Thoracic aorta (tissue), 2 donors: ENCODE results near the gene NEK9. TPM values are rescaled to one million over a fixed set of nuclear protein-coding genes. Genes with fewer than 3 reads are reported as not detected.
"Not testable (repeated sequence)": the region's sequence is repeated elsewhere in the genome, so short reads cannot be mapped to it uniquely, and the experiment has no call there.

ENCODE experiments used
- ATAC-seq: fragments of 150-250 bp; one replicate; pipeline ENCODE4 v1.8.0; 2017; ENCODE audit warnings: low read depth; ENCODE audit not compliant: insufficient number of reproducible peaks, low FRiP score
- DNase-seq: peaks from one replicate; pipeline ENCODE4 v3.0.0-alpha.2; 2020; ENCODE audit warnings: low spot score
- H3K27ac ChIP-seq, 2 donors: fragments of 200-600 bp; sonication (generic); 1 replicate in 1 of 2; 2 replicates in 1 of 2; pipeline ENCODE4 v1.5.1; 2016; ENCODE audit warnings: mild to moderate bottlenecking in 2 of 2, moderate library complexity in 2 of 2
- H3K27me3 ChIP-seq: fragments of 200-600 bp; sonication (generic); replicated peaks from 2 replicates; pipeline ENCODE4 v1.6.0; 2016; ENCODE audit warnings: mild to moderate bottlenecking; ENCODE audit not compliant: insufficient read depth
- H3K36me3 ChIP-seq: fragments of 200-600 bp; sonication (generic); one replicate; pipeline ENCODE4 v1.5.1; 2016
- H3K4me1 ChIP-seq, 2 donors: fragments of 200-600 bp; sonication (generic); 1 replicate in 1 of 2; 2 replicates in 1 of 2; pipeline versions ENCODE4 v1.5.1 to v1.6.0; 2016; ENCODE audit warnings: low read depth in 2 of 2, mild to moderate bottlenecking in 1 of 2; ENCODE audit not compliant: control insufficient read depth in 1 of 2
- H3K4me3 ChIP-seq: fragments of 200-600 bp; sonication (generic); 2 replicates; pipeline ENCODE4 v1.5.1; 2016; ENCODE audit warnings: mild to moderate bottlenecking
- H3K9me3 ChIP-seq: fragments of 200-600 bp; sonication (generic); 2 replicates; pipeline ENCODE4 v1.5.1; 2016
- total RNA-seq, 2 donors: library from RNA; depleted of rRNA; stranded (reverse); fragments of >200 nt; gene quantifications; one replicate each; pipeline versions ENCODE4 v1.1.0 to v1.2.3, GENCODE V29; 2016
- TF ChIP-seq, protein P1 (sequence below): fragments of 200-600 bp; sonication (generic); IDR thresholded peaks from one replicate; pipeline ENCODE4 v1.5.1; 2019; ENCODE audit warnings: antibody characterized with exemption

NEK9 gene
- total RNA-seq, 2 donors from 2014 or later = 51.3 to 65.3 TPM

GRCh38 chr14:75128596-75128990, 1.7 kb upstream of the NEK9 start:
- TF ChIP-seq, protein P1, sequence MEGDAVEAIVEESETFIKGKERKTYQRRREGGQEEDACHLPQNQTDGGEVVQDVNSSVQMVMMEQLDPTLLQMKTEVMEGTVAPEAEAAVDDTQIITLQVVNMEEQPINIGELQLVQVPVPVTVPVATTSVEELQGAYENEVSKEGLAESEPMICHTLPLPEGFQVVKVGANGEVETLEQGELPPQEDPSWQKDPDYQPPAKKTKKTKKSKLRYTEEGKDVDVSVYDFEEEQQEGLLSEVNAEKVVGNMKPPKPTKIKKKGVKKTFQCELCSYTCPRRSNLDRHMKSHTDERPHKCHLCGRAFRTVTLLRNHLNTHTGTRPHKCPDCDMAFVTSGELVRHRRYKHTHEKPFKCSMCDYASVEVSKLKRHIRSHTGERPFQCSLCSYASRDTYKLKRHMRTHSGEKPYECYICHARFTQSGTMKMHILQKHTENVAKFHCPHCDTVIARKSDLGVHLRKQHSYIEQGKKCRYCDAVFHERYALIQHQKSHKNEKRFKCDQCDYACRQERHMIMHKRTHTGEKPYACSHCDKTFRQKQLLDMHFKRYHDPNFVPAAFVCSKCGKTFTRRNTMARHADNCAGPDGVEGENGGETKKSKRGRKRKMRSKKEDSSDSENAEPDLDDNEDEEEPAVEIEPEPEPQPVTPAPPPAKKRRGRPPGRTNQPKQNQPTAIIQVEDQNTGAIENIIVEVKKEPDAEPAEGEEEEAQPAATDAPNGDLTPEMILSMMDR = no peak
- no peak for ATAC-seq
- no peak for DNase-seq
- peaks cover 23 to 37% of the 10 kb centered on the region in 2 donors for H3K4me1 ChIP-seq
- H3K27me3 ChIP-seq = no peaks in the 10 kb centered on the region
- H3K9me3 ChIP-seq = no peaks in the 10 kb centered on the region
- no peak overlapping the region for H3K27ac ChIP-seq
- no peak overlapping the region for H3K4me3 ChIP-seq
- H3K36me3 ChIP-seq = peaks cover 1% of the 10 kb centered on the region

DNA sequence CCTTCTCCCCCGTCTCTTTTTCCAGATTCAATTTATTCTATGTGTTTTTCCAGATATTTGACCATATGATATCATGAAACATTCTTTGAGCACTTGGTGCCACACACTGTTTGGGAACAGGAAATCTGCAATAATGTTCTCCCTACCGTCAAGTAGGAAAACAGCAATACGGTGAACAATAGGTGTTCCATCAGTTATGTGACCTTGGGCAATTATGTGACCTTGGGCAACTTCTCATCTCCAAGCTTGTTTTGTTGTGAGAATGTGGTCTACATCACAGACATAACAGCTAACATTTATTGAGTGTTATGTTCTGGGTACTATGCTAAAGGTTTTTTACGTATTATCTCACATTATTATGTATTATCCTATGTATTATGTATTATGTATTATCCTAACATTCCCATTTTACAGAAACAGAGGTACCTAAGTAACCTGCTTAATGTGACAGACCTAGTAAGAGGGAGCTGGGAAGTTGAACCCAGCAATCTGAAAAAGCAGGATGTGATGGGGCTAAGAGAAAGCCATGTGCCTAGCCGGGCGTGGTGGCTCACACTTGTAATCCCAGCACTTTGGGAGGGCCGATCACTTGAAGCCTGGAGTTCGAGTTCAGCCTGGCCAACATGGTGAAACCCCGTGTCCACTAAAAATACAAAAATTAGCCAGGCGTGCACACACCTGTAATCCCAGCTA, 1.2 kb upstream of the NEK9 start:
- H3K4me1 ChIP-seq = peaks cover 23 to 39% of the 10 kb centered on the region in 2 donors
- H3K27ac ChIP-seq = peak overlapping the region; percentile 93 to 95
- H3K27me3 ChIP-seq = no peaks in the 10 kb centered on the region
- DNase-seq (no peak), ATAC-seq (no peak)
- peak overlapping the region; percentile 80 for H3K4me3 ChIP-seq
- no peaks in the 10 kb centered on the region for H3K36me3 ChIP-seq
- no peaks in the 10 kb centered on the region for H3K9me3 ChIP-seq
- TF ChIP-seq, protein P1 = no peak

GRCh38 chr14:75127474-75127820, 599 bp upstream of the NEK9 start:
- Histone ChIP-seq H3K27ac (peak overlapping the region; percentile 93 to 95), H3K4me1 (peaks cover 23 to 39% of the 10 kb centered on the region in 2 donors), H3K4me3 (peak overlapping the region; percentile 80)
- H3K27me3 ChIP-seq, H3K9me3 ChIP-seq, H3K36me3 ChIP-seq, ATAC-seq, DNase-seq: not testable (repeated sequence)

GRCh38 chr14:75126121-75126544, 715 bp downstream of the NEK9 start:
- Histone ChIP-seq H3K27ac (peak overlapping the region; percentile 93 to 95), H3K4me3 (peak overlapping the region; percentile 80), H3K9me3 (no peaks in the 10 kb centered on the region), H3K36me3 (no peaks in the 10 kb centered on the region), H3K27me3 (no peaks in the 10 kb centered on the region), H3K4me1 (peaks cover 23 to 39% of the 10 kb centered on the region in 2 donors)
- DNase-seq (no peak), ATAC-seq (no peak)
- TF ChIP-seq, protein P1 = no peak

- no peak for ATAC-seq
- Histone ChIP-seq H3K27me3 (no peaks in the 10 kb centered on the region), H3K4me3 (peak overlapping the region; percentile 80), H3K27ac (peak overlapping the region; percentile 93 to 95), H3K36me3 (no peaks in the 10 kb centered on the region), H3K4me1 (peaks cover 23 to 39% of the 10 kb centered on the region in 2 donors), H3K9me3 (no peaks in the 10 kb centered on the region)
- no peak for DNase-seq
- TF ChIP-seq, protein P1 = no peak
Measured at GRCh38 chr14:75125617-75126016, 1.2 kb downstream of the NEK9 start.

- ATAC-seq = no peak
- peaks cover 6% of the 10 kb centered on the region for H3K36me3 ChIP-seq
- H3K27me3 ChIP-seq = no peaks in the 10 kb centered on the region
- peak overlapping the region in 1 of 2 donors; percentile 6 for H3K27ac ChIP-seq
- TF ChIP-seq, protein P1 = no peak
- no peak for DNase-seq
- H3K9me3 ChIP-seq = no peaks in the 10 kb centered on the region
- peaks cover 23 to 39% of the 10 kb centered on the region in 2 donors for H3K4me1 ChIP-seq
- no peak overlapping the region for H3K4me3 ChIP-seq
Measured at GRCh38 chr14:75123991-75124390, 2.9 kb downstream of the NEK9 start.
